Right ventricle myocardium inferior (tissue), 1 donor: ENCODE data around the gene SYT12. TPM values are rescaled to one million over a fixed set of nuclear protein-coding genes. Genes with fewer than 3 reads are reported as not detected.

ENCODE experiments used
- ATAC-seq: fragments of 200-7000 bp; cut with Tn5 transposase; one replicate; pipeline ENCODE4 v1.9.1; 2020; ENCODE audit warnings: mild to moderate bottlenecking, moderate library complexity
- DNase-seq: peaks from one replicate; pipeline ENCODE4 v3.0.0; 2021; ENCODE audit errors: missing footprints
- intact Hi-C: fragments of 100-400 bp; cut with DNase I; formaldehyde crosslinking; loops from one replicate; pipeline ENCODE4 v1.11.0; 2022
- microRNA-seq: library from miRNA; unstranded; fragments of <30 nt; microRNA quantifications from one replicate; pipeline ENCODE4 v1.2.0, GENCODE V29; 2020
- total RNA-seq: library from RNA; stranded (reverse); fragmentation: NEBNext Ultra II Directional; extraction: Animal tissue kit (Norgen Biotek cat#: 25700); gene quantifications from one replicate; pipeline ENCODE4 v1.2.1, GENCODE V29; 2021
- donor health status: DM: no; HTN: yes; CAD: no; lungs with severe emphysema.

The SYT12 gene
- total RNA-seq, 1 donor from 2014 or later, result 0.32 TPM

DNA sequence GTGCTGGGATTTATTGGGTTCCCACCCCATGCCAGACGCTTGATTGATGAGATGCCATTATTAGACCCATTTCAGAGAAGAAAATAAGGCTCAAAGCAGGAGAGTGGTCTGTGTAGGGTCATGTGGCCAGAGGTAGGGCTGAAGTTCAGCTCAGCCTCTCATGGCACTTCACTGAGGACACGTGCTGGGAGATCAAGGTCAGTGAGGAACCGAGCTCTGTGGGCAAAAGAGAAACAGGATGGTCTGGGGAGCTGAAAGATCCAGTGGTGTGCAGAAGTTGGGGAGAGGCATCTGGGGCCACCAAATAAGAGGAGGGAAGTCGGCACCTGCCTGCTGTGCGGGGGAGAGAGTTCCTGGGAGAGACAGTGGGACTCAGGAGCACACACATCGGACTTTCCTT lies 53.3 kb downstream of the SYT12 start:
- ATAC-seq (no peak), DNase-seq (no peak)
- intact Hi-C loops, result no loop called here

GRCh38 chr11:67079065-67079705 lies 56.3 kb downstream of the SYT12 start:
- ATAC-seq (no peak), DNase-seq (no peak)
- intact Hi-C loops, result no loop called here

DNA sequence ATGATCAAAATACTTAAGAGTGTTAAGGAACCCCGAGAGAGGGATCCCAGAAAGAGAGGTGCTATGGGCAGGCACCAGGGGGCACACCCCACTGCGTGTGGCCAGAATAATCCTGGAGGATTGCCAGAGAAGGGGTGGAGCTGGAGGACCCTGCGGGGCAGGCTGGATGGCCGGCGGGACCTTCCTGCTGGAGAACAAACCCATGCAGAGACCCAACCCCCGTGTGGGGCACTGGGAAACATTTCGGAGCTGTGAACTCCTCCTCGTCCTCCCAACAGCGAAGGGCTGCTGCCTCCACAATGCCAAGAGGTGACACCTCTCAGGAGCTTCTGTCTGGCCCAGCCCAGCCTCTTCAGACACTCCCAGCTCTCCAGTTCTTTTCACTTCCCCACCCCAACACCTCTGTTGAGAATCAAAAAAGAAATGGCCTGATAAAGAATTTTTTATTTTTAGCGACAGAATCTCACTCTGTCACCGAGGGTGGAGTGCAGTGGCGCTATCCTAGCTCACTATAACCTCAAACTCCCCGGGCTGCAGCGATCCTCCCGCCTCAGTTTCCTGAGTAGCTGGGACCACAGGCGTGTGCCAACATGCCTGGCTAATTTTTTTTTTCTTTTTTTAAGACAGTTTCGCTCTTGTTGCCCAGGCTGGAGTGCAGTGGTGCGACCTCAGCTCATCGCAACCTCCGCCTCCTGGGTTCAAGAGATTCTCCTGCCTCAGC lies 59.3 kb downstream of the SYT12 start:
- DNase-seq (no peak), ATAC-seq (peak; percentile 31)
- intact Hi-C loops, result loop anchor here (2.0 to 5.0 kb wide), 2 partner anchors 157 to 235 kb away; no protein-coding TSS in a partner anchor

DNA sequence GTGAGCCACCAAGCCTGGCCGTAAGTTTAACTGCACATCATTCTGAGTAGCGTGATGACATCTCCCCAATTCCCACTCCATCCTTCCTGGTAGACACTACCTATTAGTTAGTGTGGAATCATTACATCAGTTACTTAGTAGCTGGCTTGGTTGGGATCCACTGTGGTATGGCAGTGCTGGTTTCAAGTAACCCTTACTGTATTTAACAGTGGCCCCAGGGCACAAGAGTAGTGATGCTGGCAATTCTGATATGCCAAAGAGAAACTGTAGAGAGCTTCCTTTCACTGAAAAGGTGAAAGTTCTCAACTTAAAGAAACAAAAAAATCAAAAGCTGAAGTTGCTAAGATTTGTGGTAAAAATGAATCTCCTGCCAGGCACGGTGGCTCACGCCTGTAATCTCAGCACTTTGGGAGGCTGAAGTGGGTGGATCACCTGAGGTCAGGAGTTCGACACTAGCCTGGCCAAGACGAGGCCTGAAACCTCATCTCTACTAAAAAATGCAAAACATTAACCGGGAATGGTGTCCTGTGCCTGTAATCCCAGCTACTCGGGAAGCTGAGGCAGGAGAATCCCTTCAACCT lies 60.9 kb downstream of the SYT12 start:
- ATAC-seq (no peak), DNase-seq (no peak)
- intact Hi-C loops, result loop anchor here (2.0 to 5.0 kb wide), 2 partner anchors 155 to 233 kb away; no protein-coding TSS in a partner anchor

DNA sequence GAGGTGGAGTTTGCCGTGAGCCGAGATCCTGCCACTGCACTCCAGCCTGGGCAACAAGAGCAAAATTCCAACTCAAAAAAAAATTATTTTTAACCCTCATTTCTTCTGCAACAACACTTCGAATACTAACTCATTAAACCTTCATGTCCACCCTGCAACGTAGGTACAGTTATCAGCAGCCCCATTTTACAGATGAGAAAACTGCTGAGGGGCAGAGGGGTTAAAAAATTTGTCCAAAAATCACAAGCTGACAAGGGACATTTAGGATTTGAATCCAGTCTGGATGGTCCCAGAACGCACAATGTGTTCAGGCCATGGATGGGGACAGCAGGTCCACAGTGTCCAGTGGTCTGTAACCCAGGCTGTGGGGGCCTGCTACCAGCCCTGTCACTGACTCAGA lies 62.7 kb downstream of the SYT12 start:
- intact Hi-C loops, result no loop called here
- DNase-seq (no peak), ATAC-seq (no peak)

DNA sequence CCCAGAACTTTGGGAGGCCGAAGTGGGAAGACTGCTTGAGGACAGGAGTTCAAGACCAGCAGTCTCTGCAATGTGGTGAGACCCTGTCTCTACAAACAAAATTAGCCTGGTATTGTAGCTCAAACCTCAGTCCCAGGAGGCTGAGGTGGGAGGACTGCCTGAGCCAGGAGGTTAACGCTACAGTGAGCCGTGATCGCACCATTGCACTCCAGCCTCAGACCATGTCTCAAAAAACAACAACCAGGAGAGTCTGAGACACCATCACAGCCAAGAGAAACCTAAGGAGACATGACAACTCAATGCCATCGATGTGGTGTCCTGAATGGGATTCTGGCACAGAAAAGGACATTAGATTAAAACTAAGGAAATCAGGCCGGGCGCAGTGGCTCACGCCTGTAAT lies 67.8 kb downstream of the SYT12 start:
- ATAC-seq (no peak), DNase-seq (no peak)
- intact Hi-C loops, result no loop called here

GRCh38 chr11:67095214-67095507 lies 72.2 kb downstream of the SYT12 start:
- ATAC-seq (no peak), DNase-seq (no peak)
- intact Hi-C loops, result loop anchor here (5.0 kb wide), 1 partner anchor 72 kb away; no protein-coding TSS in a partner anchor

DNA sequence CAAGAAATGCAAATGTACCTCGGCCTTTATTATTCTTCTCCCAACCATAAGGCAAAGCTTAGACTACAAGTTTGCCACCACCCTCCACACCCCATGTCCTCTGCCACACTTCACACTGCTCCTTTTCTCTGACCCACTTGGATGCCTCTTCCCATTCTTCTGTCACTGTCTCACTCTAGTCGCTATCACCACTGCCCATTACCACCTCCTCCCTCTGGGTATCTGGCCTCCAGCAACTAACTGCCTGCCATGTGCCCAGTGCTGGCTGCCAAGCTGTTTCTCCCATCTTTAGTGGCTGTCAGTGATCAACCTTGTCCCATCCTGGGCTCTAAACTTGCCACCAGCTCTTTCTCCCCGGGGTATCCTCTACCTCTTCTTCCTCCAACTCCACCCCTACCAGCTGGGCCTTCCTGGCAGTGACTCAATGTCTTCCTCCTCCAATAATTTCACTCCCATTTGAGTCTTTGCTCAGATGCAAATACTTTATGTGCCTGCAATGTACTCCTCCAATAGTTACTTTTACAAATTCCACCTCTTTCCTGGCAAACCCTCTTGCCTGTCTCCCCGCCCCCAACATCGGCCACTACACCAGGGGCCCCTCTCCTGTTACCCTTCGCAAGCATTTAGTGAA lies 76.0 kb downstream of the SYT12 start:
- intact Hi-C loops, result loop anchor here (5.0 kb wide), 1 partner anchor 68 kb away; no protein-coding TSS in a partner anchor
- no peak for DNase-seq
- ATAC-seq, result peak; percentile 92

GRCh38 chr11:67099831-67100324 lies 76.9 kb downstream of the SYT12 start:
- ATAC-seq (no peak), DNase-seq (no peak)
- intact Hi-C loops, result loop anchor here (5.0 kb wide), 1 partner anchor 67 kb away; no protein-coding TSS in a partner anchor

Small RNAs within 50 kb of the gene (microRNA-seq; reads per million reads assigned to microRNA genes)
- gene MIR6860, result not detected

Other genes starting within 250 kb of the SYT12 start
- 5.6 TPM for gene RCE1, start 179.7 kb upstream of the SYT12 start, total RNA-seq
- 24.7 TPM for gene LRFN4, start 166.1 kb upstream of the SYT12 start, total RNA-seq
- gene PC, start 64.8 kb upstream of the SYT12 start, total RNA-seq, result 7.5 TPM
- not detected for gene C11orf86, start 47.8 kb upstream of the SYT12 start, total RNA-seq
- 62.5 TPM for gene RHOD, start 33.7 kb downstream of the SYT12 start, total RNA-seq
- 41.3 TPM for gene KDM2A, start 96.1 kb downstream of the SYT12 start, total RNA-seq
- 54.1 TPM for gene GRK2, start 243.3 kb downstream of the SYT12 start, total RNA-seq